Lower leg skin (tissue), 4 donors: ENCODE data around the gene RERE. TPM values are rescaled to one million over a fixed set of nuclear protein-coding genes. Genes with fewer than 3 reads are reported as not detected.

Source experiments
- DNase-seq, 2 donors: peaks; one replicate each; pipeline ENCODE4 v3.0.0-alpha.2; 2019; ENCODE audit warnings: low spot score in 2 of 2
- H3K4me3 ChIP-seq: fragments of 200-600 bp; sonication (generic); 2 replicates; pipeline ENCODE4 v1.5.1; 2017; ENCODE audit warnings: mild to moderate bottlenecking, low read depth; ENCODE audit not compliant: poor library complexity, severe bottlenecking
- POLR2A ChIP-seq, 2 donors: fragments of 450-650 bp; IDR thresholded peaks; one replicate each; pipeline ENCODE4 v1.6.1; 2016 to 2017; ENCODE audit warnings: antibody characterized with exemption in 2 of 2, mild to moderate bottlenecking in 1 of 2, moderate library complexity in 1 of 2
- WGBS, 2 donors: methylation state at CpG; one replicate each; pipeline ENCODE4 v1.1.5; 2018; 5-methylcytosine and 5-hydroxymethylcytosine counted together
- intact Hi-C: fragments of 100-400 bp; cut with DNase I; formaldehyde crosslinking; loops from one replicate; pipeline ENCODE4 v1.15.0; 2023; ENCODE audit warnings: low total_unique reads
- total RNA-seq, 4 donors: library from RNA; depleted of rRNA; stranded (reverse); fragments of >200 nt; gene quantifications; one replicate each; pipeline ENCODE4 v1.1.0, GENCODE V29; 2016
- TF ChIP-seq, protein P1 (sequence below), 3 donors: fragments of 450-650 bp; IDR thresholded peaks; one replicate each; pipeline ENCODE4 v1.5.1; 2016; ENCODE audit warnings: antibody characterized with exemption in 3 of 3, mild to moderate bottlenecking in 3 of 3, moderate library complexity in 2 of 3

Gene RERE
- total RNA-seq, 4 donors from 2014 or later = 41.0 to 84.9 (median 76.8) TPM

DNA sequence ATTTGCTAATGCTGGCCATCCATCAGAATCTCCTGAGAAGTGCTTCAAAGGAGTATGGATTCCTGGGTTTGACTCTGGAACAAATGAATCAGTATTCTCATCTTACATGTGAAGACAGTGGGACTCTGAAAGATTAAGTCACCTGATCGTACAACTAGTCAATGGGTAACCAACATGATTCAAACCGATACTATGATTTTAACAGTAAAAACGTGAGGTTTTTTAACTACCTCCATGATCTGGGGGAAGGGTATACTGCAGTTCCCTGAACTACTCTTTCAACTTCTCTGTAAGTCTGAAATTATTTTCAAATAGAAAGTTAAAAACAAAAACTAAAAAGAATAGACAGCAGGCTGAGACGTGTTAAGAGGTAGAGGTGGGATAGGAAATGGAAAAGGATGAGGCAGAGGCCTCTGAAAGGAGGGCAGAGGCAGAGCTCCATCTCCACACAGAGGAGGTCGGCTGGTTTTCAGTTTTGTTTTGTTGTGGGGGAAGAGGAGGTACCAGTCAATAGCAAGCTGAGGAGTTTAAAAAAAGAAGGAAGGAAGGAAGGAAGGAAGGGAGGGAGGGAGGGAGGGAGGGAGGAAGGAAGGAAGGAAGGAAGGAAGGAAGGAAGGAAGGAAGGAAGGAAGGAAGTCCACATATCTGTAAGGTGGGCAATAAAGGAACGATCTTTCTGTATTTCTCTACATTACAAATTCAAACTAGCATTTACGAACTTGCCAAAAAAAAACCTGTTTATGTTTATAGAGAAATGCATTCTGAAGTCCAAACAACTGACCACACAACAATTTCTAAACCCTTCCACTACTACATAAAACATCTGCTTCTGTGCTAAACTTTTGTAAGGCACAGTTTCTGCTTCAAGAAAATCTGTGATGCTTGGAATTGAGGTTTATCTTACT lies 213.1 kb downstream of the RERE start:
- no peak for DNase-seq
- no peak overlapping the region for H3K4me3 ChIP-seq
- 77 to 78% methylated on average over 7 of the region's 7 CpGs for WGBS, 2 donors
- intact Hi-C loops = no loop called here
- no peak for TF ChIP-seq POLR2A (IDR thresholded peaks at IDR 0.05)
- TF ChIP-seq, protein P1, sequence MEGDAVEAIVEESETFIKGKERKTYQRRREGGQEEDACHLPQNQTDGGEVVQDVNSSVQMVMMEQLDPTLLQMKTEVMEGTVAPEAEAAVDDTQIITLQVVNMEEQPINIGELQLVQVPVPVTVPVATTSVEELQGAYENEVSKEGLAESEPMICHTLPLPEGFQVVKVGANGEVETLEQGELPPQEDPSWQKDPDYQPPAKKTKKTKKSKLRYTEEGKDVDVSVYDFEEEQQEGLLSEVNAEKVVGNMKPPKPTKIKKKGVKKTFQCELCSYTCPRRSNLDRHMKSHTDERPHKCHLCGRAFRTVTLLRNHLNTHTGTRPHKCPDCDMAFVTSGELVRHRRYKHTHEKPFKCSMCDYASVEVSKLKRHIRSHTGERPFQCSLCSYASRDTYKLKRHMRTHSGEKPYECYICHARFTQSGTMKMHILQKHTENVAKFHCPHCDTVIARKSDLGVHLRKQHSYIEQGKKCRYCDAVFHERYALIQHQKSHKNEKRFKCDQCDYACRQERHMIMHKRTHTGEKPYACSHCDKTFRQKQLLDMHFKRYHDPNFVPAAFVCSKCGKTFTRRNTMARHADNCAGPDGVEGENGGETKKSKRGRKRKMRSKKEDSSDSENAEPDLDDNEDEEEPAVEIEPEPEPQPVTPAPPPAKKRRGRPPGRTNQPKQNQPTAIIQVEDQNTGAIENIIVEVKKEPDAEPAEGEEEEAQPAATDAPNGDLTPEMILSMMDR (IDR thresholded peaks at IDR 0.05) = no peak

DNA sequence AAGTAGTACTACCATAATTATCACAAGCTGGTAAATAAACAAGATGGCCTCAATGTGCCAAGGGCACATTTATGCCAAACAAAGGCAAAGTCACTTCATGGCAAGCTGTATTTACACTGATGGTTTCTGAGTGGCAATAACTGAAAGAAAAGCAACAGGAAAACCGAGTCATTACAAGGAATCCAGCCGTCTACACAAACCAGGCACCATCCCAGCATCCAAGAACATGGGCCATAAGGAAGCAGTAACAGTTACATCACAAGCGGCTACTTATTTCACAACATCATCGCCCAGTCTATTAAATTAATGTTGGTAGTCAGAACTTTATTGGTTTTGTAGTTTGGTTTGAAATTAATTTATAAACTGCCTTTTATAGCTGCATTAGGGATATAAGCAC lies 214.2 kb downstream of the RERE start:
- WGBS, 2 donors = 80 to 83% methylated on average over 4 of the region's 4 CpGs

DNA sequence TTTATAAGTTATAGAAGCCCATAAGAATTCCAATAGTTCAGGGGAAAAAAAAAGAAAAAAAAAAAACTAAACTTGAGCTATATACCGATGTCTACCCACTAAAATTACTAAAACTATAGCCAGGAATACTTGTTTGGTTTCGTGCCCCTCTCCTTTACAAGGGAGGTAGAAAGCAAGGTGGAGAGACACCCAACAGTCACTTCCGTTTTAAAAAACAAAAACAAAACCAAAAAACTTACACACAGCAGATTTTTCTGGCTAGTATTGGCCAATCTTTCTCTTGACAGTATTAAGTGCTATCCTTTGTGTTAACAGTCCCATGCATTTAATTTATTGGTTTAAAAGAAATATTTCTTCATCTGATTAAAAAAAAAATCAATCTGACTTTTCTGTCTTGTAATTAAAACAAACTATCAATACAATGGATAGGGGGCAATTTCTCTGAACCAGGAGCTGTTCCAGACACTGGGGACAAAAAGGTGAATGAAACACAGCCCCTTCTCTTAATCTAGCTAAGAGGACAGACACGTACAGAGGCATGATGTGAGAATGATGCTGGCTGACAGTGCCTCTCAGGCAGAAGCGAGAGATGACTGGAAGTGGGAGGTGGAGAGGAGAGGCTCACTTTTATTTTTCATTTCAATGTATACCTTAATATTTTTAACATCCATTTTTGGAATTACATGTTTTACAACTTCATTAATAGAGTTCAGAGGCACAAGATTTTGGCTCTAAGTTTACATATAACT lies 214.8 kb downstream of the RERE start:
- no peak for TF ChIP-seq POLR2A (IDR thresholded peaks at IDR 0.05)
- TF ChIP-seq, protein P1 (IDR thresholded peaks at IDR 0.05) = no peak
- DNase-seq = no peak
- WGBS, 2 donors = 71 to 72% methylated on average over 5 of the region's 5 CpGs
- no peak overlapping the region for H3K4me3 ChIP-seq
- intact Hi-C loops = no loop called here

More for the DNA sequence above, 214.2 kb downstream of the RERE start:
- no peak for DNase-seq
- no peak overlapping the region for H3K4me3 ChIP-seq
- intact Hi-C loops = no loop called here
- TF ChIP-seq, protein P1 (IDR thresholded peaks at IDR 0.05) = no peak
- no peak for TF ChIP-seq POLR2A (IDR thresholded peaks at IDR 0.05)

DNA sequence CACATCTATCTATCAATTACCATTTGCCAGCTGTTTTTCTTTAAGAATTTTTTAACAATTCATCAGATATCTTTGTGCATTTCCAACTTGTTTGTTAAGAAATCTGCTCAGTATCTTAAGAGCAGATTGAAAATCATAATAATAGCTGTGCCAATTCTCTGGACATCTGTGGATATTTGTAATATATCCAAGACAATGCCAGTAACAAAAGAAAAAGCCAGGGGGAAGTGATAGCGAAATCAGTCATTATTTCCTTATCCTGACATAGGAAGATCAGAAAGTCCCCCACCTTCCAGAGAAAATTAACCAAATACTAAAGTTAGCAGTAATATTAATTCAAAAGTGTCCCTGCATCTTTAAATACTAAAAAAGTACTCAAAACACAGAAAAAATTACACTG lies 217.1 kb downstream of the RERE start:
- H3K4me3 ChIP-seq = no peak overlapping the region
- DNase-seq = no peak
- 56 to 73% methylated on average over 1 of the region's 1 CpG for WGBS, 2 donors
- TF ChIP-seq, protein P1 (IDR thresholded peaks at IDR 0.05) = no peak
- no peak for TF ChIP-seq POLR2A (IDR thresholded peaks at IDR 0.05)
- intact Hi-C loops = no loop called here

DNA sequence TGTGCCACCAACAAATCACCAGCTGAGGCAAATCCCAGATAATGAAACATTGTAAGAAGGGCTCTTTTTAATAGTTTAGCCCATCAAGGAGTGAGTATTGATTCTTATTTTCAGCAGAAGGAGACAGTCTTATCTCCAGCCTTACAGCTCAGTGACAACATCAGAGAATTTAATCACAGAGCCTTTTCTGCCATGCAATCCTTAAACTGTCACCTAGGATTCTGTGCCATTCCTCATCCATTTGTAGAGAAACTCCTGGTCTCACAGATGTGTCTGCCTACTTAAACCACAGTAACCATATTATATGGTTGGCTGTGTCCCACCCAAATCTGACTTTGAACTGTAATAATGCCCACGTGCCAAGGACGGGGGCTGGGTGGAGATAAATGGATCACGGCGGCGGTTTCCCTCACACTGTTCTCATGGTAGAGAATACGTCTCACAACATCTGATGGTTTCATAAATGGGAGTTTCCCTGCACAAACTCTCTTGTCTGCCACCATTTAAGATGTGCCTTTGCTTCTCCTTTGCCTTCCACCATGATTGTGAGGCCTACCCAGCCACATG lies 217.7 kb downstream of the RERE start:
- 90 to 91% methylated on average over 6 of the region's 6 CpGs for WGBS, 2 donors

More for the DNA sequence above, 217.7 kb downstream of the RERE start:
- H3K4me3 ChIP-seq = no peak overlapping the region
- intact Hi-C loops = no loop called here
- TF ChIP-seq, protein P1 (IDR thresholded peaks at IDR 0.05) = no peak
- no peak for TF ChIP-seq POLR2A (IDR thresholded peaks at IDR 0.05)
- DNase-seq = no peak
